ENCODE results near the gene DNAI4. TPM values are rescaled to one million over a fixed set of nuclear protein-coding genes. Genes with fewer than 3 reads are reported as not detected.

The DNAI4 gene
- total and polyA plus RNA-seq, 2 of the 8 experiments (the other 6 are each of a cell fraction or from before 2014, with no cell fraction given): 0.32 to 2.1 TPM

DNA sequence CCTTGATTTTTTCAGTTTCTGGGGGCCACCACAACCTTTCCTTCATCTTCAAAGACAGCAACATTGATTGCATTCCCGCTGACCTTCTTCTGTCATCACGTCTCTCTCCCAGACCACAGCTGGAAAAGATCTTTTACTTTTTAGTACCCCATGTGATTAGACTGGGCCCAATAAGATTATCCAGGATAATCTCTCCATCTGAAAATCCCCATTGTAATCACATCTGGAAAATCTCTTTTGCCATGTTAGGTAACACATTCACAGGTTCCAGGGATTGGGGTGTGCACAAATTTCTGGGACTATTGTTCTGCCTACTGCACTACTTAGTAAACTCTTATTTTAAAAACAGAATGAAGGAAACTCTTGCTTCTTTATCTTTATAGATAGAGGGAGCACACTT, 76.5 kb downstream of the DNAI4 start:
- no peak overlapping the region for H3K4me3 ChIP-seq (ENCODE audit: extremely low read depth in 1 of 4, insufficient read depth in 2 of 4, low read depth in 3 of 4, low read length in 4 of 4)
- 86% methylated on average over 2 of the region's 2 CpGs; no CpG with 5 or more reads in 1 of the 2 experiments for WGBS, 2 experiments (ENCODE audit: extremely low coverage in 1 of 2, insufficient coverage in 1 of 2, insufficient read length in 1 of 2, insufficient replicate concordance in 2 of 2, low coverage in 1 of 2, low lambda C conversion rate in 2 of 2, missing lambda C conversion rate in 1 of 2)
- no peak overlapping the region for H2AFZ ChIP-seq (ENCODE audit: low read length)
- H3K56ac ChIP-seq (replicated peaks; ENCODE audit: insufficient read length, low read depth, low read length): no peak overlapping the region
- H4K91ac ChIP-seq (replicated peaks; ENCODE audit: insufficient read length, low read length): no peak overlapping the region
- H3K27ac ChIP-seq (ENCODE audit: low read depth, low read length): no peak overlapping the region
- no peak overlapping the region for H2BK15ac ChIP-seq (ENCODE audit: low read length)
- no peak overlapping the region for H2BK20ac ChIP-seq (ENCODE audit: low read length)
- no peak overlapping the region for H2AK5ac ChIP-seq (ENCODE audit: low read depth, low read length)
- DNase-seq (ENCODE audit: low read depth in 1 of 2, low spot score in 2 of 2) (no peak), FAIRE-seq (no peak)
- H4K8ac ChIP-seq (ENCODE audit: extremely low read depth, insufficient read depth, low read length): no peak overlapping the region
- H2BK5ac ChIP-seq (ENCODE audit: low read depth, low read length): no peak overlapping the region
- H3K27me3 ChIP-seq (replicated peaks in 1 of 4; ENCODE audit: control insufficient read depth in 3 of 4, extremely low read depth in 1 of 4, insufficient read depth in 3 of 4, low read length in 3 of 4): no peaks in the 10 kb centered on the region
- ChIA-PET CTCF (ENCODE audit: partially characterized antibody) (interaction anchor here (1.0 kb wide), 1 partner anchor 365 kb away, joined by 3 read pairs; no protein-coding TSS in a partner anchor), POLR2A (ENCODE audit: partially characterized antibody) (no interaction called here)
- H3K79me1 ChIP-seq (ENCODE audit: low read depth, low read length): no peaks in the 10 kb centered on the region
- no peak overlapping the region for H2BK120ac ChIP-seq (replicated peaks; ENCODE audit: low read depth, low read length)
- H3K36me3 ChIP-seq (ENCODE audit: control insufficient read depth in 2 of 4, insufficient read depth in 4 of 4, low read length in 3 of 4): no peaks in the 10 kb centered on the region
- TF ChIP-seq CTBP2 (IDR thresholded peaks at IDR 0.05; ENCODE audit: borderline replicate concordance, insufficient read depth, insufficient read length, low read length): no peak
- TF ChIP-seq JUN (IDR thresholded peaks at IDR 0.05; ENCODE audit: low read depth, low read length): no peak
- TF ChIP-seq TCF12 (IDR thresholded peaks at IDR 0.05; ENCODE audit: low read depth, low read length): no peak
- no peak for TF ChIP-seq CHD2 (IDR thresholded peaks at IDR 0.05; ENCODE audit: low read length)
- no peak for TF ChIP-seq BCL11A (IDR thresholded peaks at IDR 0.05; ENCODE audit: low read depth in 2 of 2, low read length in 2 of 2)
- TF ChIP-seq POLR2AphosphoS5 (IDR thresholded peaks at IDR 0.05; ENCODE audit: low read depth, low read length): no peak
- no peak for TF ChIP-seq TAF7 (optimal IDR thresholded peaks at IDR 0.05; ENCODE audit: borderline replicate concordance, low read depth, low read length)
- no peak for TF ChIP-seq MAFK (IDR thresholded peaks at IDR 0.05; ENCODE audit: low read depth, low read length)
- TF ChIP-seq SRF (IDR thresholded peaks at IDR 0.05; ENCODE audit: low read depth, low read length): no peak
- no peak for TF ChIP-seq HDAC2 (IDR thresholded peaks at IDR 0.05; ENCODE audit: borderline replicate concordance in 1 of 2, low read depth in 2 of 2, low read length in 2 of 2)
- TF ChIP-seq SP4 (IDR thresholded peaks at IDR 0.05; ENCODE audit: low read length): no peak
- no peak for TF ChIP-seq BRCA1 (IDR thresholded peaks at IDR 0.05; ENCODE audit: low read depth, low read length)
- no peak for TF ChIP-seq ATF2 (IDR thresholded peaks at IDR 0.05; ENCODE audit: low read length)
- H4K20me1 ChIP-seq (replicated peaks in 1 of 2; ENCODE audit: control insufficient read depth in 1 of 2, insufficient read depth in 2 of 2, low read length in 2 of 2): no peaks in the 10 kb centered on the region
- no peaks in the 10 kb centered on the region for H3K9me3 ChIP-seq (ENCODE audit: insufficient read depth in 2 of 2, low read depth in 1 of 2, low read length in 1 of 2)
- H4K5ac ChIP-seq (ENCODE audit: insufficient read length, low read depth, low read length): no peak overlapping the region
- H3K9ac ChIP-seq (replicated peaks in 1 of 4; ENCODE audit: extremely low read depth in 1 of 4, low read depth in 3 of 4, low read length in 3 of 4): no peak overlapping the region
- H3K79me2 ChIP-seq (ENCODE audit: control insufficient read depth in 1 of 2, insufficient read depth in 2 of 2, low read length in 2 of 2): no peaks in the 10 kb centered on the region
- H3K4ac ChIP-seq (replicated peaks; ENCODE audit: insufficient read length, low read depth, low read length): no peak overlapping the region
- H3K14ac ChIP-seq (ENCODE audit: insufficient read length): no peak overlapping the region
- no peaks in the 10 kb centered on the region for H3K4me1 ChIP-seq (replicated peaks in 1 of 4; ENCODE audit: control insufficient read depth in 3 of 4, insufficient read depth in 4 of 4, low read length in 3 of 4)
- H3K4me2 ChIP-seq (ENCODE audit: insufficient read depth in 1 of 2, low read depth in 2 of 2, low read length in 2 of 2): no peak overlapping the region
- H2BK12ac ChIP-seq (ENCODE audit: low read depth, low read length): no peak overlapping the region
- H3K23ac ChIP-seq (ENCODE audit: insufficient read length): no peak overlapping the region
- H3K18ac ChIP-seq (ENCODE audit: extremely low read depth, low read length): no peak overlapping the region
- H3K23me2 ChIP-seq (ENCODE audit: low read depth, low read length): no peaks in the 10 kb centered on the region

Data from H1 (cell line).